Neutrophil (primary cell): ENCODE data around the gene BCL7C.

Experiments
- H3K27ac ChIP-seq: fragments of 200-600 bp; sonication (generic); 2 replicates; pipeline ENCODE4 v1.5.1; 2016; ENCODE audit warnings: mild to moderate bottlenecking, moderate library complexity
- H3K27me3 ChIP-seq: fragments of 200-600 bp; sonication (generic); 2 replicates; pipeline ENCODE4 v1.6.0; 2016; ENCODE audit warnings: mild to moderate bottlenecking
- H3K36me3 ChIP-seq: fragments of 200-600 bp; sonication (generic); 2 replicates; pipeline ENCODE4 v1.5.1; 2017
- H3K4me1 ChIP-seq, 2 experiments: fragments of 200-600 bp in 1 of 2; sonication (generic) in 1 of 2; 1 replicate in 1 of 2; 2 replicates in 1 of 2; pipeline versions ENCODE4 v1.5.1 to v1.6.1; 2013 to 2016; ENCODE audit warnings: low read depth in 1 of 2, low read length in 1 of 2, mild to moderate bottlenecking in 1 of 2, moderate library complexity in 1 of 2; ENCODE audit not compliant: control insufficient read depth in 1 of 2, insufficient read depth in 1 of 2
- H3K4me3 ChIP-seq, 2 experiments: fragments of 200-600 bp in 1 of 2; sonication (generic) in 1 of 2; 1 replicate in 1 of 2; 2 replicates in 1 of 2; pipeline ENCODE4 v1.5.1; 2013 to 2016; ENCODE audit warnings: low read depth in 1 of 2, low read length in 1 of 2, mild to moderate bottlenecking in 1 of 2, moderate library complexity in 1 of 2
- H3K9me3 ChIP-seq: fragments of 200-600 bp; sonication (generic); 2 replicates; pipeline ENCODE4 v1.5.1; 2016
- TF ChIP-seq, protein P1 (sequence below): fragments of 200-600 bp; sonication (generic); IDR thresholded peaks from 2 replicates; pipeline ENCODE4 v1.5.1; 2016; ENCODE audit warnings: antibody characterized with exemption

BCL7C gene

DNA sequence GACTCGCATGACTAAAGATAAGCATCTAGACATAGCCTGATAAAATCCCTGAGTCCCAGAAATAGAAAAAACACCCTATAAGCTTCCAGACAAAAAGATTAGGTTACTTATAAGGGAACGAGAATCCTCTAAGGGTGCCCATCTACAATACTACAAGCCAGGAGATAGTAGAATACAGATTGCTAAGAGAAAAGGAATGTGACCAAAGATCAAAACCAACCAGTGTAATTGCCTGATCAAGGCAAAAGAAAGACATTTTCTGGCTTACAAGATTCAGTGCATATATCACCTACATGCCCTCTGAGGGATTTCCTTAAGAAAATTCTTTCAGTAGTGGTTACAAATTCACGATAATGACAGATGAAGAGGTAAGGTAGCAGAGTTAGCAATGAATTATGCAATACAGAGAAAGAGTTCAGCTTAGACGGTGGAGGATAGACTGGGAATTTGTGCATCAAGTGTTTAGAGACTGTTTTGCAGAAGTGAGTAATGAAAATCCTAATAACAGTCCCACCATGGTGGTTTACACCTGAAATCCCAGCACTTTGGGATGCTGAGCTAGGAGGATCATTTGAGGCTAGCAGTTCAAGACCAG is 35.0 kb downstream of the BCL7C start:
- H3K4me3 ChIP-seq = no peak overlapping the region
- no peak overlapping the region for H3K27ac ChIP-seq
- TF ChIP-seq, protein P1, sequence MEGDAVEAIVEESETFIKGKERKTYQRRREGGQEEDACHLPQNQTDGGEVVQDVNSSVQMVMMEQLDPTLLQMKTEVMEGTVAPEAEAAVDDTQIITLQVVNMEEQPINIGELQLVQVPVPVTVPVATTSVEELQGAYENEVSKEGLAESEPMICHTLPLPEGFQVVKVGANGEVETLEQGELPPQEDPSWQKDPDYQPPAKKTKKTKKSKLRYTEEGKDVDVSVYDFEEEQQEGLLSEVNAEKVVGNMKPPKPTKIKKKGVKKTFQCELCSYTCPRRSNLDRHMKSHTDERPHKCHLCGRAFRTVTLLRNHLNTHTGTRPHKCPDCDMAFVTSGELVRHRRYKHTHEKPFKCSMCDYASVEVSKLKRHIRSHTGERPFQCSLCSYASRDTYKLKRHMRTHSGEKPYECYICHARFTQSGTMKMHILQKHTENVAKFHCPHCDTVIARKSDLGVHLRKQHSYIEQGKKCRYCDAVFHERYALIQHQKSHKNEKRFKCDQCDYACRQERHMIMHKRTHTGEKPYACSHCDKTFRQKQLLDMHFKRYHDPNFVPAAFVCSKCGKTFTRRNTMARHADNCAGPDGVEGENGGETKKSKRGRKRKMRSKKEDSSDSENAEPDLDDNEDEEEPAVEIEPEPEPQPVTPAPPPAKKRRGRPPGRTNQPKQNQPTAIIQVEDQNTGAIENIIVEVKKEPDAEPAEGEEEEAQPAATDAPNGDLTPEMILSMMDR = no peak
- H3K27me3 ChIP-seq = no peaks in the 10 kb centered on the region
- H3K36me3 ChIP-seq = no peaks in the 10 kb centered on the region
- no peaks in the 10 kb centered on the region for H3K4me1 ChIP-seq
- no peaks in the 10 kb centered on the region for H3K9me3 ChIP-seq

DNA sequence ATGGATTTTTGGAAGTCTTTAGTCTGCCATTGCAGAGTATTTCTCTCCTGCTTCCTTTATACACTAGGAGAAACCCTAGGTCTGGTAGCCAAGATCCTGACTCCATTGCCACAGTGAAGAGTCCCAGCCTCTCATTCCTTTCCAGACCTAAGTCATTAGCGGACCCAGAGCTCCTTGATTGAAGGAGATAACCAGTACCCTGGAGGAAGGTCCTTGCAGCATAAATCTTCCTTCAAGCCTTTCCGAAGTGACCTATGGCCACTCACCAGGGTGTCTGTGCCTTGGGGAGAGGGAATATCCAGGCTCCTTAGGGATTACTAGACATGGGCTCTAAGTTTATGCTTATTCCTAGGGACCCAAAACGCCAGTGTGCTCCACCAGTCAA is 35.8 kb downstream of the BCL7C start:
- Histone ChIP-seq H3K27me3 (no peaks in the 10 kb centered on the region), H3K36me3 (no peaks in the 10 kb centered on the region), H3K27ac (no peak overlapping the region), H3K4me3 (no peak overlapping the region), H3K9me3 (no peaks in the 10 kb centered on the region), H3K4me1 (no peaks in the 10 kb centered on the region)
- TF ChIP-seq, protein P1 = no peak

DNA sequence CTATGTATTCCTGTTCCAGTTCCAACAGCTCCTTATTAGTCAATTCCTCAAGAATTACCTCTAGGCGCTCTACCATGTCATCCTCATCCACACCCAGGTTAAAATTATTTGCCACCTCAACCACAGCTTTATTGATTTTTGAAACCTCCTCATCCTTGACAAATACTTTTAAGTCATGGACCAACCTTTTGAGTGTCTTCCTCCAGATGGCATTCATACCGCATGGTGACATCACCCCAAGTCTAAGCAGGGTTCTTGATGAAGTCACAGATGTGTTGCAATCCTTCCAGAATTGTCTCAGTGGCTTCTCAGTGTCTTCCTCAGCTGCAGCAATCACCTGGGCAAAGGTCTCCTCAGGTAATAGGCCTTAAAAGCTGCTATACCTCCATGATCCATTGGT is 40.1 kb downstream of the BCL7C start:
- no peak overlapping the region for H3K4me3 ChIP-seq
- no peaks in the 10 kb centered on the region for H3K9me3 ChIP-seq
- H3K27me3 ChIP-seq = no peaks in the 10 kb centered on the region
- TF ChIP-seq, protein P1 = no peak
- H3K4me1 ChIP-seq = no peaks in the 10 kb centered on the region
- H3K36me3 ChIP-seq = no peaks in the 10 kb centered on the region
- no peak overlapping the region for H3K27ac ChIP-seq

DNA sequence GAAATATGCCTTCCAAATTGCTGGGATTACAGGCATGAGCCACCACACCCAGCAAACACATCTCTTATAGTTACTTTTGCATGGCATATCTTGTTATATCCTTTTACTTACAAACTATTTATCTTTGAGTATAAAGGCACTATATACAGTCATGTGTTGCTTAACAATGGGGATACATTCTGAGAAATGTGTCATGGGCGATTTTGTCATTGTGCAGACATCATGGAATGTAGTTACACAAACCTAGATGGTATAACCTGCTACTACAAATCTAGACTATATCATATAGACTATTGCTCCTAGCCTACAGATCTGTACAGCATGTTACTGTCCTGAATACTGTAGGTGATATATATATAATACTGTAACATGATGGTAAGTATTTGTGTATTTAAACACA is 43.6 kb downstream of the BCL7C start:
- no peaks in the 10 kb centered on the region for H3K9me3 ChIP-seq
- no peaks in the 10 kb centered on the region for H3K27me3 ChIP-seq
- H3K4me3 ChIP-seq = no peak overlapping the region
- peaks cover 1 to 2% of the 10 kb centered on the region in 2 experiments for H3K4me1 ChIP-seq
- TF ChIP-seq, protein P1 = no peak
- no peaks in the 10 kb centered on the region for H3K36me3 ChIP-seq
- H3K27ac ChIP-seq = no peak overlapping the region

DNA sequence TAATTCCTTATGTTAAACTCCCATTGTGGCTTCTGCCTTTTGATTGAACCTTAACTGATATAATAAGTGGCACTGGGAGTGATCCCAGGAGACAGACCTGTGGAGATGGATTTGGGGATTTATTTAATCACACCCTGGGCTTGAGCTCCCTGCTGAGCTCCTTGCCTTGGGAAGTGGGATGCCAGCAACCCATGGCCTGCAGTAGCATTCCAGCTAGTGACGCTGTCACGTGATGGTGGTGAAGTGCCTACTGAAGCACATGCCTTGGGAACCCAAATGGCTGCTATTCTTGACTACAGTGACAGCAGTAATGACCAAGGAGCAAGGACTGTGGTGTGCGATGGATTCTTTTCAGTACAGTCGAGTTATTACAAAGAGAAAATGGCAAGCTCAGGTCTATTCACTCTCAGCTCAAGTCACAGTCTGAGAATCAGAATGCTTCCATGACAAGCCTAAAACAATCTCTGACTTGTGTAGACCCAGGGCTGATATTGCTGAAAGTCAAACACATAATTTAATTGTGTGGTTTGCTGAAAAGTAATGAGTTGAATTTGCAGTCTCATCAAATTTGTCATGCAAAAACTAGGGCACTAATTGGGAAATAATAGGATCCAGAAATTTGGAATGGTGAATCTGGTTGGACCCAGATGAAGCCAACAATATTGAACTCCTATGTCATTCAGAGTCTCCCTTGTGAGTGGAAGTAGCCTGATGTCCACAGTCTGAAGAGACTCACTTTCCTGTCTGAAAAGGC is 47.1 kb downstream of the BCL7C start:
- H3K36me3 ChIP-seq = no peaks in the 10 kb centered on the region
- no peak overlapping the region for H3K4me3 ChIP-seq
- no peaks in the 10 kb centered on the region for H3K9me3 ChIP-seq
- peaks cover 8 to 9% of the 10 kb centered on the region in 2 experiments for H3K4me1 ChIP-seq
- no peak overlapping the region for H3K27ac ChIP-seq
- TF ChIP-seq, protein P1 = no peak
- H3K27me3 ChIP-seq = no peaks in the 10 kb centered on the region
